ENCODE measurements around the gene SLC25A13.

The SLC25A13 gene

GRCh38 chr7:96238976-96239766 is 82.7 kb downstream of the SLC25A13 start:
- Histone ChIP-seq H3K4me2 (no peak overlapping the region), H3K27ac (no peak overlapping the region), H3K9me3 (replicated peaks in 1 of 11) (peaks cover 0 to 7% (median 0%) of the 10 kb centered on the region in 11 experiments; a peak in 2 of 22 replicates), H3K4me3 (no peak overlapping the region), H3K4me1 (peaks cover 7 to 24% (median 11%) of the 10 kb centered on the region in 10 experiments; a peak in 14 of 20 replicates), H4K20me1 (peaks cover 0 to 91% (median 8%) of the 10 kb centered on the region in 11 experiments; a peak in 8 of 22 replicates), H3K9ac (no peak overlapping the region), H3K36me3 (peaks cover 1 to 24% (median 5%) of the 10 kb centered on the region in 11 experiments; a peak in 13 of 22 replicates), H3K27me3 (no peaks in the 10 kb centered on the region)
- no peak for TF ChIP-seq Cebpa-rat (IDR thresholded peaks at IDR 0.05)

- Histone ChIP-seq H3K36me3 (peaks cover 3 to 27% (median 11%) of the 10 kb centered on the region in 11 experiments; a peak in 15 of 22 replicates), H3K27me3 (no peaks in the 10 kb centered on the region), H3K9ac (no peak overlapping the region), H3K9me3 (replicated peaks in 1 of 11) (no peaks in the 10 kb centered on the region; a peak in 1 of 22 replicates), H3K4me3 (no peak overlapping the region), H3K4me2 (0 out of 22 replicates have a peak overlapping the region, but pooled peaks of 1 of the 11 experiments have one; percentile 21), H3K4me1 (peaks cover 7 to 24% (median 11%) of the 10 kb centered on the region in 10 experiments; a peak in 14 of 20 replicates), H4K20me1 (peaks cover 0 to 91% (median 8%) of the 10 kb centered on the region in 11 experiments; a peak in 8 of 22 replicates), H3K27ac (no peak overlapping the region)
- no peak for TF ChIP-seq Cebpa-rat (IDR thresholded peaks at IDR 0.05)
Measured at GRCh38 chr7:96238474-96238873, 83.4 kb downstream of the SLC25A13 start.

- H3K4me2 ChIP-seq = no peak overlapping the region
- peaks cover 0 to 90% (median 8%) of the 10 kb centered on the region in 11 experiments; a peak in 8 of 22 replicates for H4K20me1 ChIP-seq
- H3K27me3 ChIP-seq = no peaks in the 10 kb centered on the region
- peaks cover 0 to 3% (median 0%) of the 10 kb centered on the region in 11 experiments; a peak in 1 of 22 replicates for H3K9me3 ChIP-seq (replicated peaks in 1 of 11)
- peaks cover 1 to 14% (median 4%) of the 10 kb centered on the region in 10 experiments; a peak in 13 of 20 replicates for H3K4me1 ChIP-seq
- H3K27ac ChIP-seq = no peak overlapping the region
- no peak overlapping the region for H3K9ac ChIP-seq
- peaks cover 7 to 39% (median 20%) of the 10 kb centered on the region in 11 experiments; a peak in 16 of 22 replicates for H3K36me3 ChIP-seq
- H3K4me3 ChIP-seq = no peak overlapping the region
- TF ChIP-seq Cebpa-rat (IDR thresholded peaks at IDR 0.05) = no peak
Measured at GRCh38 chr7:96237040-96237439, 84.9 kb downstream of the SLC25A13 start.

GRCh38 chr7:96236198-96237039 is 85.5 kb downstream of the SLC25A13 start:
- Histone ChIP-seq H3K4me3 (no peak overlapping the region), H3K36me3 (peaks cover 7 to 45% (median 25%) of the 10 kb centered on the region in 11 experiments; a peak in 19 of 22 replicates), H3K9me3 (replicated peaks in 1 of 11) (peaks cover 0 to 7% (median under 1%) of the 10 kb centered on the region in 11 experiments; a peak in 8 of 22 replicates), H4K20me1 (peaks cover 0 to 89% (median 8%) of the 10 kb centered on the region in 11 experiments; a peak in 8 of 22 replicates), H3K4me2 (no peak overlapping the region), H3K9ac (no peak overlapping the region), H3K27me3 (no peaks in the 10 kb centered on the region), H3K4me1 (peaks cover 0 to 10% (median 0%) of the 10 kb centered on the region in 10 experiments; a peak in 4 of 20 replicates), H3K27ac (no peak overlapping the region)
- no peak for TF ChIP-seq Cebpa-rat (IDR thresholded peaks at IDR 0.05)

GRCh38 chr7:96235281-96235680 is 86.6 kb downstream of the SLC25A13 start:
- H3K4me2 ChIP-seq = no peak overlapping the region
- TF ChIP-seq Cebpa-rat (IDR thresholded peaks at IDR 0.05) = no peak
- H3K4me3 ChIP-seq = no peak overlapping the region
- H3K9ac ChIP-seq = no peak overlapping the region
- peaks cover 0 to 10% (median 0%) of the 10 kb centered on the region in 10 experiments; a peak in 4 of 20 replicates for H3K4me1 ChIP-seq
- H3K27me3 ChIP-seq = no peaks in the 10 kb centered on the region
- H3K9me3 ChIP-seq (replicated peaks in 1 of 11) = peaks cover 0 to 15% (median 10%) of the 10 kb centered on the region in 11 experiments; a peak in 13 of 22 replicates
- H3K27ac ChIP-seq = no peak overlapping the region
- peaks cover 14 to 54% (median 36%) of the 10 kb centered on the region in 11 experiments; a peak in 21 of 22 replicates for H3K36me3 ChIP-seq
- H4K20me1 ChIP-seq = peaks cover 0 to 83% (median 8%) of the 10 kb centered on the region in 11 experiments; a peak in 8 of 22 replicates

GRCh38 chr7:96233528-96234154 is 88.3 kb downstream of the SLC25A13 start:
- H3K27ac ChIP-seq = no peak overlapping the region
- peaks cover 15 to 31% (median 25%) of the 10 kb centered on the region in 11 experiments for H3K9me3 ChIP-seq (replicated peaks in 1 of 11)
- no peak for TF ChIP-seq Cebpa-rat (IDR thresholded peaks at IDR 0.05)
- H3K4me3 ChIP-seq = no peak overlapping the region
- no peak overlapping the region for H3K4me2 ChIP-seq
- peaks cover 28 to 63% (median 48%) of the 10 kb centered on the region in 11 experiments for H3K36me3 ChIP-seq
- peaks cover 0 to 10% (median 0%) of the 10 kb centered on the region in 10 experiments; a peak in 4 of 20 replicates for H3K4me1 ChIP-seq
- H3K27me3 ChIP-seq = no peaks in the 10 kb centered on the region
- H4K20me1 ChIP-seq = peaks cover 0 to 74% (median 8%) of the 10 kb centered on the region in 11 experiments; a peak in 8 of 22 replicates
- H3K9ac ChIP-seq = no peak overlapping the region

GRCh38 chr7:96233084-96233483 is 88.8 kb downstream of the SLC25A13 start:
- Histone ChIP-seq H4K20me1 (peaks cover 0 to 71% (median 8%) of the 10 kb centered on the region in 11 experiments; a peak in 8 of 22 replicates), H3K27me3 (no peaks in the 10 kb centered on the region), H3K4me2 (no peak overlapping the region), H3K4me3 (no peak overlapping the region), H3K9me3 (replicated peaks in 1 of 11) (peaks cover 18 to 33% (median 29%) of the 10 kb centered on the region in 11 experiments), H3K9ac (no peak overlapping the region), H3K4me1 (peaks cover 0 to 10% (median 0%) of the 10 kb centered on the region in 10 experiments; a peak in 4 of 20 replicates), H3K27ac (no peak overlapping the region), H3K36me3 (peaks cover 32 to 66% (median 52%) of the 10 kb centered on the region in 11 experiments)
- TF ChIP-seq Cebpa-rat (IDR thresholded peaks at IDR 0.05) = no peak

- Histone ChIP-seq H3K9me3 (replicated peaks in 1 of 11) (peaks cover 18 to 33% (median 29%) of the 10 kb centered on the region in 11 experiments), H4K20me1 (peaks cover 0 to 35% (median 0%) of the 10 kb centered on the region in 11 experiments; a peak in 6 of 22 replicates), H3K27ac (no peak overlapping the region), H3K36me3 (peaks cover 30 to 79% (median 43%) of the 10 kb centered on the region in 11 experiments), H3K4me2 (no peak overlapping the region), H3K4me1 (no peaks in the 10 kb centered on the region), H3K27me3 (no peaks in the 10 kb centered on the region), H3K4me3 (no peak overlapping the region), H3K9ac (no peak overlapping the region)
- TF ChIP-seq Cebpa-rat (IDR thresholded peaks at IDR 0.05) = no peak
Measured at GRCh38 chr7:96228760-96229159, 93.1 kb downstream of the SLC25A13 start.
